ENCODE measurements around the gene ARHGAP42. TPM values are rescaled to one million over a fixed set of nuclear protein-coding genes. Genes with fewer than 3 reads are reported as not detected.

Gene ARHGAP42
- total and polyA plus RNA-seq, 3 donors from 2014 or later, result 9.8 to 12.1 (median 10.4) TPM

GRCh38 chr11:100965346-100965745 is 278.3 kb downstream of the ARHGAP42 start:
- Histone ChIP-seq H3K27me3 (no peaks in the 10 kb centered on the region), H3K9me3 (no peaks in the 10 kb centered on the region), H3K4me3 (no peak overlapping the region), H3K4me1 (no peaks in the 10 kb centered on the region), H3K27ac (no peak overlapping the region), H3K36me3 (ENCODE audit: low read depth, missing control alignments) (no peaks in the 10 kb centered on the region)
- intact Hi-C loops (cut with DNase I; ENCODE audit: low total_unique reads), result no loop called here
- WGBS, 2 donors, result 91 to 98% methylated on average over 1 of the region's 1 CpG
- DNase-seq, result no peak
- no peak for TF ChIP-seq POLR2A (IDR thresholded peaks at IDR 0.05)
- TF ChIP-seq CTCF (IDR thresholded peaks at IDR 0.05), result no peak

- intact Hi-C loops (cut with DNase I; ENCODE audit: low total_unique reads), result no loop called here
- no peak overlapping the region for H3K4me3 ChIP-seq
- H3K27me3 ChIP-seq, result no peaks in the 10 kb centered on the region
- TF ChIP-seq CTCF (IDR thresholded peaks at IDR 0.05), result no peak
- TF ChIP-seq POLR2A (IDR thresholded peaks at IDR 0.05), result no peak
- no peak overlapping the region for H3K27ac ChIP-seq
- H3K9me3 ChIP-seq, result no peaks in the 10 kb centered on the region
- DNase-seq, result no peak
- H3K4me1 ChIP-seq, result no peaks in the 10 kb centered on the region
- H3K36me3 ChIP-seq (ENCODE audit: low read depth, missing control alignments), result no peaks in the 10 kb centered on the region
Measured at GRCh38 chr11:100966366-100966765, 279.3 kb downstream of the ARHGAP42 start.

- no peak overlapping the region for H3K4me3 ChIP-seq
- no peak for TF ChIP-seq CTCF (IDR thresholded peaks at IDR 0.05)
- no peak for TF ChIP-seq POLR2A (IDR thresholded peaks at IDR 0.05)
- no peak for DNase-seq
- no peak overlapping the region for H3K27ac ChIP-seq
- H3K9me3 ChIP-seq, result no peaks in the 10 kb centered on the region
- H3K4me1 ChIP-seq, result no peaks in the 10 kb centered on the region
- intact Hi-C loops (cut with DNase I; ENCODE audit: low total_unique reads), result no loop called here
- no peaks in the 10 kb centered on the region for H3K27me3 ChIP-seq
- no peaks in the 10 kb centered on the region for H3K36me3 ChIP-seq (ENCODE audit: low read depth, missing control alignments)
Measured at GRCh38 chr11:100969008-100969407, 281.9 kb downstream of the ARHGAP42 start.

- intact Hi-C loops (cut with DNase I; ENCODE audit: low total_unique reads), result loop anchor here (10.0 kb wide), 1 partner anchor 464 kb away; no protein-coding TSS in a partner anchor
- Histone ChIP-seq H3K36me3 (ENCODE audit: low read depth, missing control alignments) (no peaks in the 10 kb centered on the region), H3K4me3 (no peak overlapping the region), H3K9me3 (no peaks in the 10 kb centered on the region), H3K27me3 (no peaks in the 10 kb centered on the region), H3K27ac (no peak overlapping the region), H3K4me1 (no peaks in the 10 kb centered on the region)
- 63 to 73% methylated on average over 4 of the region's 4 CpGs for WGBS, 2 donors
- TF ChIP-seq POLR2A (IDR thresholded peaks at IDR 0.05) (no peak), CTCF (IDR thresholded peaks at IDR 0.05) (no peak)
- no peak for DNase-seq
Measured at GRCh38 chr11:100970283-100971164, 283.4 kb downstream of the ARHGAP42 start.

- Histone ChIP-seq H3K27ac (no peak overlapping the region), H3K4me1 (no peaks in the 10 kb centered on the region), H3K27me3 (no peaks in the 10 kb centered on the region), H3K4me3 (no peak overlapping the region), H3K9me3 (no peaks in the 10 kb centered on the region), H3K36me3 (ENCODE audit: low read depth, missing control alignments) (no peaks in the 10 kb centered on the region)
- intact Hi-C loops (cut with DNase I; ENCODE audit: low total_unique reads), result loop anchor here (10.0 kb wide), 1 partner anchor 463 kb away; no protein-coding TSS in a partner anchor
- no peak for DNase-seq
- TF ChIP-seq POLR2A (IDR thresholded peaks at IDR 0.05) (no peak), CTCF (IDR thresholded peaks at IDR 0.05) (no peak)
- WGBS, 2 donors, result 88 to 91% methylated on average over 6 of the region's 6 CpGs
Measured at GRCh38 chr11:100972046-100972445, 285.0 kb downstream of the ARHGAP42 start.

Measured in testis (tissue), 3 donors.